ENCODE results near the gene WWP2. TPM values are rescaled to one million over a fixed set of nuclear protein-coding genes. Genes with fewer than 3 reads are reported as not detected.

WWP2 gene
- polyA plus RNA-seq, 3 donors, result 29.6 to 54.4 (median 46.0) TPM

GRCh38 chr16:69936751-69937211 is 174.6 kb downstream of the WWP2 start:
- no peak overlapping the region for H3K4me2 ChIP-seq (replicated peaks; ENCODE audit: extremely low read depth, low read length, poor library complexity, severe bottlenecking)
- no peak overlapping the region for H2AFZ ChIP-seq (ENCODE audit: insufficient read depth, low read depth, low read length, poor library complexity, severe bottlenecking)
- Mint-ChIP-seq H3K4me3 (no peak overlapping the region), H3K36me3 (peaks cover 90 to 98% of the 10 kb centered on the region in 2 donors), H3K27ac (no peak overlapping the region), H3K4me1 (no peaks in the 10 kb centered on the region), H3K27me3 (ENCODE audit: low read depth in 3 of 3) (peaks cover 0 to 2% (median 0%) of the 10 kb centered on the region in 3 donors), H3K9me3 (no peaks in the 10 kb centered on the region)
- no peak overlapping the region for H3K27ac ChIP-seq (ENCODE audit: low read depth in 1 of 2, low read length in 2 of 2)
- no peak for DNase-seq
- H4K20me1 ChIP-seq (ENCODE audit: insufficient read depth, low read length), result no peaks in the 10 kb centered on the region
- H3K36me3 ChIP-seq (replicated peaks in 1 of 2; ENCODE audit: control insufficient read depth in 1 of 2, insufficient read depth in 2 of 2, low read length in 2 of 2), result peaks cover 100% of the 10 kb centered on the region in 2 donors
- H3K4me3 ChIP-seq (replicated peaks in 1 of 3; ENCODE audit: low read depth in 2 of 3, low read length in 3 of 3), result no peak overlapping the region
- H3K9ac ChIP-seq (ENCODE audit: insufficient read depth, low read length, poor library complexity, severe bottlenecking), result no peak overlapping the region
- no peaks in the 10 kb centered on the region for H3K27me3 ChIP-seq (ENCODE audit: control insufficient read depth in 2 of 2, insufficient read depth in 2 of 2, low read length in 2 of 2)
- H3K9me3 ChIP-seq (replicated peaks in 1 of 2; ENCODE audit: control insufficient read depth in 1 of 2, insufficient read depth in 1 of 2, low read length in 2 of 2), result no peaks in the 10 kb centered on the region
- TF ChIP-seq CTCF (IDR thresholded peaks at IDR 0.05), result no peak
- no peaks in the 10 kb centered on the region for H3K79me2 ChIP-seq (ENCODE audit: insufficient read depth, low read length)
- intact Hi-C loops (cut with micrococcal nuclease), result no loop called here
- no peaks in the 10 kb centered on the region for H3K4me1 ChIP-seq (ENCODE audit: control insufficient read depth in 1 of 2, insufficient read depth in 2 of 2, low read length in 2 of 2)
- whole genome bisulfite sequencing (ENCODE audit: insufficient coverage), result 99% methylated on average over 19 of the region's 21 CpGs

GRCh38 chr16:69937465-69937951 is 175.4 kb downstream of the WWP2 start:
- Mint-ChIP-seq H3K36me3 (peaks cover 86 to 95% of the 10 kb centered on the region in 2 donors), H3K27me3 (ENCODE audit: low read depth in 3 of 3) (peaks cover 0 to 2% (median 0%) of the 10 kb centered on the region in 3 donors), H3K27ac (peak overlapping the region in 1 of 7 donors; percentile 76), H3K4me1 (no peaks in the 10 kb centered on the region), H3K9me3 (no peaks in the 10 kb centered on the region), H3K4me3 (no peak overlapping the region)
- intact Hi-C loops (cut with micrococcal nuclease), result no loop called here
- no peak overlapping the region for H3K4me3 ChIP-seq (replicated peaks in 1 of 3; ENCODE audit: low read depth in 2 of 3, low read length in 3 of 3)
- TF ChIP-seq CTCF (IDR thresholded peaks at IDR 0.05), result no peak
- H3K36me3 ChIP-seq (replicated peaks in 1 of 2; ENCODE audit: control insufficient read depth in 1 of 2, insufficient read depth in 2 of 2, low read length in 2 of 2), result peaks cover 97 to 100% of the 10 kb centered on the region in 2 donors
- H2AFZ ChIP-seq (ENCODE audit: insufficient read depth, low read depth, low read length, poor library complexity, severe bottlenecking), result no peak overlapping the region
- no peak overlapping the region for H3K9ac ChIP-seq (ENCODE audit: insufficient read depth, low read length, poor library complexity, severe bottlenecking)
- H3K4me1 ChIP-seq (ENCODE audit: control insufficient read depth in 1 of 2, insufficient read depth in 2 of 2, low read length in 2 of 2), result no peaks in the 10 kb centered on the region
- no peaks in the 10 kb centered on the region for H3K27me3 ChIP-seq (ENCODE audit: control insufficient read depth in 2 of 2, insufficient read depth in 2 of 2, low read length in 2 of 2)
- DNase-seq, result no peak
- H3K27ac ChIP-seq (ENCODE audit: low read depth in 1 of 2, low read length in 2 of 2), result no peak overlapping the region
- H4K20me1 ChIP-seq (ENCODE audit: insufficient read depth, low read length), result no peaks in the 10 kb centered on the region
- H3K9me3 ChIP-seq (replicated peaks in 1 of 2; ENCODE audit: control insufficient read depth in 1 of 2, insufficient read depth in 1 of 2, low read length in 2 of 2), result no peaks in the 10 kb centered on the region
- WGBS (ENCODE audit: insufficient coverage), result over 99% methylated on average over 15 of the region's 16 CpGs
- H3K4me2 ChIP-seq (replicated peaks; ENCODE audit: extremely low read depth, low read length, poor library complexity, severe bottlenecking), result no peak overlapping the region
- no peaks in the 10 kb centered on the region for H3K79me2 ChIP-seq (ENCODE audit: insufficient read depth, low read length)
